T-helper 1 cell treated with Interleukin-12 subunit alpha and Interleukin-12 subunit beta and Interleukin-4 antibody, amounts not matched to agents 30 ng/mL and 1 ng/mL, for 36 hours (primary cell): ENCODE results near the gene TRAPPC3. TPM values are rescaled to one million over a fixed set of nuclear protein-coding genes. Genes with fewer than 3 reads are reported as not detected.

Source experiments
- intact Hi-C: fragments of 100-400 bp; cut with micrococcal nuclease; formaldehyde crosslinking; loops from one replicate; pipeline ENCODE4 v1.15.1; 2024
- total RNA-seq: library from RNA; stranded (reverse); gene quantifications from 2 replicates; pipeline ENCODE4 v1.2.3, GENCODE V29; 2022

TRAPPC3 gene
- total RNA-seq, 1 donor from 2014 or later = 62.8 TPM

- intact Hi-C loops = no loop called here
These were observed 41.0 kb downstream of the TRAPPC3 start for GRCh38 chr1:36108314-36108713.

GRCh38 chr1:36107394-36107793 is 41.9 kb downstream of the TRAPPC3 start:
- intact Hi-C loops = no loop called here

DNA sequence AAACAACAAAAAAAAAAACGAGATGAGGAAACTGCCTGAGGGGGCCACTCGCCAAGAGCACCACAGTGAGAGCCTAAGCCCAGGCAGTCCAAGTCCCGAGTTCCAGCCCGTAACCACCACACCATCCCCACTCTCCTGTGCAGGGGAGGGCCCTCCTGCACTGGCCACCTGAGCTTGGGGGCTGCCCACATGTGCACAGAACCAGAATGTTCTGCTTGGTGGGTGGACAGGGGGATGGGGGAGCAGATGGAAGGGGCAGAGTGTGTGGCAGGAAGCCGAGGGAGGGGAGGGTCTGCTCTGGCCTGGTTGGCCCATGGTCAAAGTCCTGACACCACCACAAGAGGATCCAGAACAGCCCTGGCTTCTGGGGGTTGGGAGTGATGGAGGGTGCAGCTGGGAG is 43.0 kb downstream of the TRAPPC3 start:
- intact Hi-C loops = no loop called here

GRCh38 chr1:36101546-36101945 is 47.7 kb downstream of the TRAPPC3 start:
- intact Hi-C loops = no loop called here

GRCh38 chr1:36100376-36100775 is 48.9 kb downstream of the TRAPPC3 start:
- intact Hi-C loops = loop anchor here (1.0 kb wide), 1 partner anchor 269 kb away; no protein-coding TSS in a partner anchor

DNA sequence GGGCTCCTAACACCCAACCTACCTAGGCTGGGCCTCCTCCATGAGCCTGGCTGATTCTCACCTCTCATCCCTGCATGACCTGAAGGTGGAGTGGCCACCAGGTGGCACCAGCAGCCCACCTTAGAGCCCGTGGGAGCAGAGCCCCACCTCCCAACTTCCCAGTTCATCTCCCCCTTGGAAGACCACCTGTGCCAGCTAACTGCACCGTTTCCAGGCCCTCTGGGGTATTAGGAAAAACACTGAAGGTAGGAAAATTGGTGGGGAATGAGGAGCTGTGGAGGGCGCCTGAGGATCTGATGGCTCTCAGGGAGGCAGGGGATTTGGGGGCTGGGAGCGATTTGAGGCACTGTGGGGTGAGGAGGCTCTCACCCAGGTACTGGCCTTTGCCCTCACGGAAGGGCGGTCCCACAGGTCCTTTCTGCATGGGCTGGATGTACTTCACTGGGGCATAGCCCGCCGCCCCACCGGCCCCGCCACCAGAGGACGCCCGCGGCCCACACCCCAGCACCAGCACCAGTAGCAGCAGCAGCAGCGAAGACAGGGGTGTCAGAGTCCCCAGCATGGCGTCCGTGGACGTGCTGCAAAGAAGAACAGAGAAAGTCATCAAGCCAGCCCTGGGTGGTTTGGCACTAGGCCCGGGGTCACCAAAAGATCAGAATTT is 49.5 kb downstream of the TRAPPC3 start:
- intact Hi-C loops = loop anchor here (1.0 kb wide), 7 partner anchors 11 to 320 kb away; partner anchors contain the start of gene TRAPPC3

DNA sequence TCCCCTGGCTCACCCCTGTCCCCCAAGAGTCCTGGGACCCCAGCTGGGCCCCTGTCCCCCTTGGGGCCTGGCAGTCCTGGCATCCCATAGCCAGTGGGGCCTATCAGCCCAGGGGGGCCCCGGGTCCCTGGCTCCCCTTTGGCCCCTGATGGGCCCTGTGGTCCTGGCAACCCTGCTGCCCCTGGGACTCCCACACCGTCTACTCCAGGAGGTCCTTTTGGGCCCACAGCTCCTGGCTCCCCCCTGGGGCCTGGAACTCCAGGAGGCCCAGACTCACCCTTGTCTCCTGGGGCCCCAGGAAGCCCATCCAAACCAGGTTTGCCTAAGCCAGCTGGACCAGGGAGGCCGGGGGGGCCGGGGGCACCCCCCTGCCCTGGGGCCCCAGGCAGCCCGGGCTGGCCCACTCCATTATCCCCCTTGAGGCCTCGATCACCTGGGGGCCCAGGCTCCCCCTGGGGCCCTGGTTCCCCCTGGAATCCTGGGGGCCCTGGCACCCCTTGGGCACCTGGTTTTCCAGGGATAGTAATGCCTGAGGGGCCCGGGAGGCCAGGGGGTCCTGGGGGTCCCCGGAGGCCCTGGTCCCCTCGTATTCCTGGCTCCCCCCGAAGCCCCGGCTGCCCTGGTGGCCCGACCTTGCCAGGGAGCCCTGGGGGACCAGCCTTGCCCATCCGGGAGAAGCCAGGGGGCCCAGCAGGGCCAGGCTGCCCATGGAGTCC is 50.5 kb downstream of the TRAPPC3 start:
- intact Hi-C loops = loop anchor here (1.0 kb wide), 6 partner anchors 10 to 321 kb away; partner anchors contain the start of gene TRAPPC3

DNA sequence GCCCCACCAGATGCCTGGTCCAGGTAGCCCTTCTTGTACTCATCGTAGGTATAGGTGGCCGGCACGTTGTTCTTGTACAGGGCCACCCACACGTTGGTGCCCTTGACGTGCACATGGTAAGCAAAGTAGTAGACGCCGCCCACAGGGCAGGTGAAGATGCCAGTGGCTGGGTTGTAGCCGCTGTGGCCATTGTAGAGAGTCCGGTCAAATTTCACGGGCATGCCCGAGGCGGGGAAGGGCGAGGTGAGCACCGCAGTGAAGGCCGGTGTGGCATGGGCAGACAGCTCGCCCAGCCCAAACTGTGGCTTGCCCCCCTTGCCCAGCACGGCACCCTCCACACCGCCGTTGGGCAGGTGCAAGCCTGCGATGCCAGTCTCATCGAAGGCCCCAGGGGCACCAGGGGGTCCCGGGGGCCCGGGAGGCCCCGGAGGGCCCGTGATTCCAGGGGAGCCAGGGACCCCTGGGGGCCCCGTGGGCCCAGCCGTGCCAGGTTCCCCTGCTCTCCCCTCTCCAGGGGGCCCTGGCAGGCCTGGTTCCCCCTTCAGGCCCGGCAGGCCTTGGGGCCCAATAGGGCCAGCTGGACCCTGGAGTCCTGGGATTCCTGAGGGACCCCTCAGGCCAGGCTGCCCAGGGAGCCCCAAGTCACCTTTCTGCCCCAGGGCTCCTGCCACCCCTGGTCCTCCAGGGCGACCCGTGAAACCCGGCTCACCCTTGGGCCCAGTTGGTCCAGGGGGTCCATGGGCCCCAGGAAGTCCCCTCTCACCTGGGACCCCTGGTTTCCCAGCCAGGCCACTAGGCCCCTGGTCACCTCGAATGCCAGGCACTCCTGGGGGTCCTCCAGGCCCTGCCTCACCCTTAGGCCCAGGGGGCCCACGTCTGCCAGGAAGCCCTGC is 51.3 kb downstream of the TRAPPC3 start:
- intact Hi-C loops = no loop called here

DNA sequence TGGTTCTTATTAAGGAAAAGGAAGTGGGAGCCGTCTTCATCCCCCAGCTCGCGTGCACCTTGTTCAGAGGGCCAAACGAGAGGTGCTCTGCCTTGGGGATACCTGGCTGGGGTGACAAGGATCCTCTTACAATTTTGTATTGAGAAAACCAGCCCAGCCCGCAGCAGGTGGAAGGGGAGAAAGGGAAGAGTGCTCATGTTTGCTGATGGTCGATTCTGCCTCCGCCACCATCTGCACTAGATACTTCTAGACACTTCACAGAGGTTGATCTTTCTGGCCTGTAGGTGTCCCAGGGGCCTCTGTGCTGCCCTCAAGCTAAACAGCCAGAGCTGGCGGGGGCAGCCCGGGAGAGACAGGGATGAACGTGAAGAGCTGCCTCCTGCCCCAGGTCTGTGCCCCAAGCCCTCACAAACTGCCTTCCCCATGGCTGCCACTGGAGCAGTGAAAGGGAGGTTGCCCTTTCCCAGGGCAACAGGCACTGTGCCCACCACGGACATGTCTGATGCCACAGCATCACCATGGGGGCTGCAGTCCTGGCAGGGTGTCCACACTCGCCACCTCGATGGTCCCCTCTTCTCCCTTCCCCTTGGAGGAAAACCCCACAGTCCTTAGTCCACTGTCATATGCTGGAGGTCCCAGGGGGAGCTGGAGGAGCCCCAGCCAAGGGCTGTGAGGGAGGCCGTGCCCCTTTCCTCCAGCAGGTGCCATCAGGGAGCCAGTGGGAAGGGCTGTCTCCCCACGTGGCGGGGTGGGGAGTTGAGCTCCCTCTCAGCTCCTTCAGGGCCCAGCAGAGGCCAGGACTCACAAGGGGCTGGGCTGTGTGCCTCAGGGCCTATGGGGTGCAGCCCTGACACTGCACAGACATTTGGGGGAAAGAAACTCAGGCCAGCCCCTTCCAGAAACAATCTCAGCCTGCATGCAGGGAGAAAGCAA is 52.5 kb downstream of the TRAPPC3 start:
- intact Hi-C loops = no loop called here

DNA sequence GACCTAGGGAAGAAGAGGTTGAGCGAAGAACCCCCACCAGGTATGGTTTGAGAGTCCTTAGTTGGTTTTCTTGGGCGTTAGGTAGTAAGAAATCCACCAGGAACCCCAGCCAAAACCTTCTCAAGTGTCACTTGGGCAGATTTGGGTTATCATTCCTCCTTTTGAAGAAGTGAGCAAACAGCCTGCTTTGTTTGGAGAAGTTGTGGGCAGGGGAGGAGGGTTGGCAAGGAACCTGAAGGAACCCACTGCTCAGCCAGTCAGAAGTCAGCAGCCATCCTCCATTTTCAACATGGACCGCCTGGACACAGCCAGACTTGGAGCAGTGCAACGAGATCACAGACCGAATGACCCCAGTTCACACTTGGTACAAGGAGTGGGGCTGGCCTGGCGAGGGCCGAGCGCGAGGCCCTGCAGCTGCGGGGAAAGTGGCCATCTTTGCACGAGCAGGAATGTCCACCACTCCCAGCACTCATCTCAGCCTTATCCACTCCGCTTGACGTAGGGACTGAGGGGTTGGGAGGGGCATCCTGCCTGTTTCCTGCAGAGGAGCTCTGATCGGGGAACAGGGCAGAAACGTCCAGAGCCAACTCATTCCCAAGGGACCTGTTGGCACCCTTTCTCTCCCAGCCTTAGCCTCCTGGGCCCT is 53.4 kb downstream of the TRAPPC3 start:
- intact Hi-C loops = no loop called here

GRCh38 chr1:36094621-36095061 is 54.6 kb downstream of the TRAPPC3 start:
- intact Hi-C loops = no loop called here

DNA sequence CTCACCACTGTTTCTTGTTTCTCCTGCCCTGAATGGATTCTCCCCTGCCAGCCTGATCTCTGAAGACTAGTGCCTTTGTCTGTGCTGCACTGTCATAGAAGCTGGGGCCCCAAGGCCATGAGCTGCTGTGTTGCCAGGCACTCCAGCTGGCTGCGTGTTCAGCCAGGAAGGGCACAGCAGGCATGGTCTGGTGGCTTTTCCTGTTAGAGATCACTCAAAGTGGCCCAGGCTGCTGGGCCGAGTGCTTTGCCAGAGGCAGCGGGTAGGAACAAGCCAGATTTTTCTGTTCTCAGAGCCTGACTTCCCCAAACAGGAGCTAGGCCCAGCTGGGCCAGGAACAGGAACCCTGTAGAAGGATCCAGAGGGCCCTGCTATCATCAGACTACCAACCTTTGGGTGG is 55.4 kb downstream of the TRAPPC3 start:
- intact Hi-C loops = no loop called here

GRCh38 chr1:36093226-36093625 is 56.1 kb downstream of the TRAPPC3 start:
- intact Hi-C loops = no loop called here

DNA sequence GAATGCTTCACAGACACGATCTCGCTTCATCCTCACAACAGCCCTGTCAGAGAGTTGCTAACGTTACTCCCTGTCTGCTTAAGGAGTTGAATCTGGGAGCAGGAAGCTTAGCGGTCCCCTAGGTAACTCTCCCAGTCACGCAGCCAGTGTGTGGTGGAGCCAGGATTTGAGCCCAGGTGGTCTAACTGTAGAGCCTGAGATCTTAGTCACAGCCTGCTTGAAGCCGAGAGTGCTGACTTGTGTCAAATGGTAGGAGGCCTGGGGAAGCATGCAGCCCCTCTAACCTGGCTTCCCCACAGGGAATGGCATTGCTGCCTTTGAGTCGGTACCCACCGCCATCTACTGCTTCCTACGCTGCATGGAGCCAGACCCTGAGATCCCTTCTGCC is 56.5 kb downstream of the TRAPPC3 start:
- intact Hi-C loops = no loop called here

- intact Hi-C loops = no loop called here
These were observed 57.0 kb downstream of the TRAPPC3 start for GRCh38 chr1:36092166-36092797.

DNA sequence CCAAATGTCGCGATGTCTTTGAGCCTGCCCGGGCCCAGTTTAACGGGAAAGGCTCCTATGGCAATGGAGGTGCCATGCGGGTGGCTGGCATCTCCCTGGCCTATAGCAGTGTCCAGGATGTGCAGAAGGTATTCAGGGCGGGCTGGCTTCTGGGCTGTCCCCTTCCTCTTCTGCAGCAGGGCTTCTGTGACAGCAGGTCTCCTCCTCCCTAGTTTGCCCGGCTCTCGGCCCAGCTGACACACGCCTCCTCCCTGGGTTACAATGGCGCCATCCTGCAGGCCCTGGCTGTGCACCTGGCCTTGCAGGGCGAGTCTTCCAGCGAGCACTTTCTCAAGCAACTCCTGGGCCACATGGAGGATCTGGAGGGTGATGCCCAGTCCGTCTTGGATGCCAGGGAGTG is 57.6 kb downstream of the TRAPPC3 start:
- intact Hi-C loops = no loop called here

- intact Hi-C loops = no loop called here
These were observed 58.1 kb downstream of the TRAPPC3 start for GRCh38 chr1:36091141-36091540.

DNA sequence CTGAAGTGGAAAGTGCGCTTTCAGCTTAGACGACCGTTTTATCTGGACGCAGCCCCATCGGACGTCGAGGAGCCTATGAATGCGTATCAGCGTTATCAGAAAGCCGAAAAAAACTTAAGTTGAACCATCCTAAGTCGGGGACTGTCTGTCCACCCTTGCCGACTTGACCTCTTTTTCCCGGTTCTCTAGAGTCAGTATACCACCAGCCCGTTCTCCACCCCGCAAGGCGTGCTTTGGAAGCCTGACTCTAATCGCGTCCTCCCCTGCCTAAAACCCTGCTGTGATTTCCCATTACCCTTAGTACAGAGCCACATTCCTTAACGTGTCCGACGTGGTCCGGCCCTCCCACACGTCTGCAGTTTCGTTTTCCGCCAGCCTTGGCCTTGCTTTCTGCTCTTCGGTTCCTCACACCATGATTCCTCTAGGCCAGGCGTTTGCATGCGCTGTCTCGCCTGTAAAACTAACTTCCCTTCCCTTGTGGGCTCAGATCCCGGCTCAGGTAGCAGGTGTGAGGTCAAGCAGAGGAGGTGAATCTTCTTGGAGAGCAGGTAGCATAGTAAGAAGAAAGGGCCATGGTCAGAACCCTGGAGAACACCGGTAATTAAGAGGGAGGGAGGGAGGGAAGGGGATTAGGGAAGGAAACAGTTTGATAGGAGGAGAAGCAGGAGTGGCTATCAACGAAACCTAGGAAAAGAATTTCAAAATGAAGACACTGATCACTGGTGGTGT is 59.7 kb downstream of the TRAPPC3 start:
- intact Hi-C loops = loop anchor here (1.0 to 5.0 kb wide), 3 partner anchors 10 to 1232 kb away; partner anchors contain the start of gene SMIM12
